ENCODE results near the gene MORN1. TPM values are rescaled to one million over a fixed set of nuclear protein-coding genes. Genes with fewer than 3 reads are reported as not detected.

The MORN1 gene
- total and polyA plus RNA-seq, 3 donors from 2014 or later: 30.4 to 34.5 (median 30.9) TPM

DNA sequence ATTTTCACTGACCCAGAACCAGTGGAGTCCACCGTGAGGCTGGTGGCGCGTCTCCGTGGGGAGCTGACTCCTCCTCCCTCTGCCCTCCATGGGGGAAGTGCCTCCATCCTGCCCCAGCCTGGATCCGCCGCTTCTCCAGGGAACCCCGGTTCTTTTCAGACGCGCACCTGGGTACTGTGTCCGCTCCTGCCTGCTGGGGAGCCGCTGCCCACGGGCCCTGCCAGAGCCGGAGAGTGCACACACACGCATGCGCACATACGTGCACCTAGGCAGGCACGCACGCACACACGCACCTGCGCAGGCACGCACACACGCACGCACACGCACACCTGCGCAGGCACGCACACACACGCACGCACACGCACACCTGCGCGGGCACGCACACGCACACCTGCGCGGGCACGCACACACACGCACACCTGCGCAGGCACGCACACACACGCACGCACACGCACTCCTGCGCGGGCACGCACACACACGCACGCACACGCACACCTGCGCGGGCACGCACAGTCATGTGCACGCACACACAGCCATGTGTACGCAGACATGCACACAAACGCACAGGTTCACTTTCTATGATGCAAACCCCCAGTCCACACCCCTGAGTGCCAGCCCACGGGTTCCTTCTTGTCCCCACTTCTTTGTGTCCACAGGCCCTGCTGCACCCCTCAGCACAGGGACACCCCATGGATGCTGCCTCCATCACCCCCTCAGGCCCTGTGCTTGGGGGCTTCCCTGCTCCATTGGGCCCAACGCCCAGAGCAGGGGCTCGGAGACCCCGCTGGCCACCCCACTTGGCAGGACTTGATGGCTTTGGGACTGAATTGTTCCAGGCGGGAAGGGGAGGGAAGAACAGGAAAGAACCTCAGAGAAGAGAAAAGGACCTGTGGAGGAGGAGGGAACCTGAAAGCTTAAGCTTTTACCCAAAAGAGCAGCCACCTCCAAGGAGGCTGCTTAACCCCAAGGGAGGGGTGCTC is 42.7 kb downstream of the MORN1 start:
- Histone ChIP-seq H3K4me1 (peaks cover 8% of the 10 kb centered on the region), H3K36me3 (ENCODE audit: low read depth, missing control alignments) (no peaks in the 10 kb centered on the region), H3K27me3 (no peaks in the 10 kb centered on the region), H3K4me3 (no peak overlapping the region), H3K27ac (no peak overlapping the region), H3K9me3 (no peaks in the 10 kb centered on the region)
- no peak for DNase-seq
- 87 to 90% methylated on average over 42 to 59 of the region's 59 CpGs for WGBS, 2 donors
- intact Hi-C loops (cut with DNase I; ENCODE audit: low total_unique reads): no loop called here
- TF ChIP-seq POLR2A (IDR thresholded peaks at IDR 0.05): no peak
- TF ChIP-seq, protein P1, sequence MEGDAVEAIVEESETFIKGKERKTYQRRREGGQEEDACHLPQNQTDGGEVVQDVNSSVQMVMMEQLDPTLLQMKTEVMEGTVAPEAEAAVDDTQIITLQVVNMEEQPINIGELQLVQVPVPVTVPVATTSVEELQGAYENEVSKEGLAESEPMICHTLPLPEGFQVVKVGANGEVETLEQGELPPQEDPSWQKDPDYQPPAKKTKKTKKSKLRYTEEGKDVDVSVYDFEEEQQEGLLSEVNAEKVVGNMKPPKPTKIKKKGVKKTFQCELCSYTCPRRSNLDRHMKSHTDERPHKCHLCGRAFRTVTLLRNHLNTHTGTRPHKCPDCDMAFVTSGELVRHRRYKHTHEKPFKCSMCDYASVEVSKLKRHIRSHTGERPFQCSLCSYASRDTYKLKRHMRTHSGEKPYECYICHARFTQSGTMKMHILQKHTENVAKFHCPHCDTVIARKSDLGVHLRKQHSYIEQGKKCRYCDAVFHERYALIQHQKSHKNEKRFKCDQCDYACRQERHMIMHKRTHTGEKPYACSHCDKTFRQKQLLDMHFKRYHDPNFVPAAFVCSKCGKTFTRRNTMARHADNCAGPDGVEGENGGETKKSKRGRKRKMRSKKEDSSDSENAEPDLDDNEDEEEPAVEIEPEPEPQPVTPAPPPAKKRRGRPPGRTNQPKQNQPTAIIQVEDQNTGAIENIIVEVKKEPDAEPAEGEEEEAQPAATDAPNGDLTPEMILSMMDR (IDR thresholded peaks at IDR 0.05): no peak

DNA sequence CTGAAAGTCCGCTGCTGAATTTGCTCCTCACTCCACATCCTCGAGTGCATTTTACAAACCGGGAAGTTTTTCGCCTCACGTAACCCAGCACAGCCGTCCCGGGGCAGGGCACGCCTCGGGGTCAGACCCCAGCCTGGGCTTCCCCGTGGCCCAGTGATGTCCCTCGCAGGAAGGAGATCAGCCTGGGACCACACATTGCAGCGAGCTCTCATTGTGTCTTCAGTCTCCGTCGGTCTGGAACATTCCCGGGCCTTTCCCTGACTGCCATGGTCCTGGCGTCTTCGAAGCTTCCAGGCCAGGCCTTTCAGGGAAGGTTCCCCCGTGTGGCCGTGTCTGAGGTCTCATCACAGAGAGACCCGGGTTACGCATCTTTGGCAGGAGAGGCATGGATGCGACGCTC is 43.5 kb downstream of the MORN1 start:
- H3K27ac ChIP-seq: no peak overlapping the region
- H3K9me3 ChIP-seq: no peaks in the 10 kb centered on the region
- peaks cover 3% of the 10 kb centered on the region for H3K4me1 ChIP-seq
- intact Hi-C loops (cut with DNase I; ENCODE audit: low total_unique reads): no loop called here
- no peaks in the 10 kb centered on the region for H3K36me3 ChIP-seq (ENCODE audit: low read depth, missing control alignments)
- no peak for DNase-seq
- no peak overlapping the region for H3K4me3 ChIP-seq
- TF ChIP-seq, protein P1 (IDR thresholded peaks at IDR 0.05): no peak
- WGBS, 2 donors: 90 to 94% methylated on average over 19 to 23 of the region's 23 CpGs
- no peaks in the 10 kb centered on the region for H3K27me3 ChIP-seq

DNA sequence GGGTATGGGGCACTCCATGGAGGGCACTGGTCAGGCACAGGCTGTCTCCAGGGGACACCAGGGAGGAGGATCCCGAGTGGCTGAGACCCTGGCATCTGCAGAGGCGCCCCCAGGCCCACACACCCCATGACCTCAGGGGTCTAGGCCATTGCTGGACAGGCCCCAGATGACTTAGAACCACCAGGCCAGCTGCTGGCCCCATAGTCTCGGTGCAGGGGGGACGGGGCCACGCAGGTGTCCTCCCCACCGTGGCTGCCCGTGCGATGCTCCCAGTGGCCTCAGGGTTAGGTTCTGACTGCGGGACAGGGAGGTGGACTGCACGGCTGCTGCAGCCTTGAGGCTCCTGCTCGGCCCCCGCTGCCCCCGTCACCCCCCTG is 44.0 kb downstream of the MORN1 start:
- no peaks in the 10 kb centered on the region for H3K4me1 ChIP-seq
- H3K27me3 ChIP-seq: no peaks in the 10 kb centered on the region
- no peak overlapping the region for H3K27ac ChIP-seq
- TF ChIP-seq, protein P1 (IDR thresholded peaks at IDR 0.05): no peak
- TF ChIP-seq POLR2A (IDR thresholded peaks at IDR 0.05): no peak
- intact Hi-C loops (cut with DNase I; ENCODE audit: low total_unique reads): no loop called here
- 92 to 95% methylated on average over 4 to 13 of the region's 13 CpGs for WGBS, 2 donors
- no peaks in the 10 kb centered on the region for H3K9me3 ChIP-seq
- no peak for DNase-seq
- H3K4me3 ChIP-seq: no peak overlapping the region
- H3K36me3 ChIP-seq (ENCODE audit: low read depth, missing control alignments): no peaks in the 10 kb centered on the region

DNA sequence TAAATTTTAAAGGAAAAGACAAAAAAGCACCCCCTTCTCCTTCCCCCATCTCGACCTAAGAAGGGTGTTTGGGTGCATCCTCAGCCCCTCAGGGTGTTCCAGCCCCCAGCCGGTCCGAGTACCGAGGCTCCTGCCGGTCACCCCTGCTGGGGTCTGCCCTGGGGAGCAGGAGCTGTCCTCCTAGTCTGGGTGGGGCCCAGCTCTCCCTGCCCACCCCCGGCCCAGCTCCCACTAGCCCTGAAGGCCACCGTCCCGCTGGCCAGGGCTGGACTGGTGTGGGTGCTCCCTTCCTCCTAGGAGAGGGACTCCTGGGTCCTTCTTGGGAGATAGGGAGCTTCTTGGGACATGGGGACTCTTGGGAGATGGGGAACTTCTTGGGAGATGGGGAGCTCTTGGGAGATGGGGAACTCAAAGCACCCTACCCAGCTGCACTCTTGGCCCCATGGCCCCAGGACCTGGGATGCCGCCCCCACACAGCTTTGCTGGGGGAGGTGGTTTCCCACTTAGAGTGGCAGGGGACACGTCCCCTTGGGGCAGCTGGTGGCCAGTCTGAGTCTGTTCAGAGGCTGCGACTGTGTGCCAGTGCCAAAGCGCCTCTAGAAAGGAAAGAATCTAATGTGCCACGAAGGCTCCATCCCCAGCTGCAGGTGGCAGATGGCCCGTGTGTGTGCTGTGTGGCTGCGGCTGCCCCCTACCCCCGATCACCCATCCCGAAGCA is 44.5 kb downstream of the MORN1 start:
- H3K4me1 ChIP-seq: no peaks in the 10 kb centered on the region
- no peak for DNase-seq
- intact Hi-C loops (cut with DNase I; ENCODE audit: low total_unique reads): no loop called here
- no peak overlapping the region for H3K4me3 ChIP-seq
- no peaks in the 10 kb centered on the region for H3K27me3 ChIP-seq
- no peaks in the 10 kb centered on the region for H3K9me3 ChIP-seq
- H3K36me3 ChIP-seq (ENCODE audit: low read depth, missing control alignments): no peaks in the 10 kb centered on the region
- WGBS, 2 donors: 89 to 94% methylated on average over 5 to 17 of the region's 17 CpGs
- no peak for TF ChIP-seq POLR2A (IDR thresholded peaks at IDR 0.05)
- TF ChIP-seq, protein P1 (IDR thresholded peaks at IDR 0.05): no peak
- no peak overlapping the region for H3K27ac ChIP-seq

Data from testis (tissue), 3 donors.